SU-DHL-6 (cell line): ENCODE results near the gene LYPD1.

Experiments used
- CTCF ChIP-seq: fragments of 200-600 bp; sonication (generic); IDR thresholded peaks from one replicate; pipeline ENCODE4 v1.5.1; 2017; ENCODE audit warnings: antibody characterized with exemption, mild to moderate bottlenecking, low read length, moderate library complexity; ENCODE audit not compliant: insufficient read depth, poor library complexity, severe bottlenecking
- EZH2phosphoT487 ChIP-seq: fragments of 200-600 bp; sonication (generic), shearing (Covaris generic); conservative IDR thresholded peaks from 2 replicates; pipeline ENCODE4 v1.6.1; 2018; ENCODE audit warnings: mild to moderate bottlenecking, antibody characterized with exemption, low read length, moderate library complexity, mixed read lengths

- TF ChIP-seq CTCF = no peak
- no peak for TF ChIP-seq EZH2phosphoT487
Measured at GRCh38 chr2:132615329-132616085, 54.5 kb downstream of the LYPD1 start.
